Bone marrow (tissue), 2 donors: ENCODE results near the gene PLEKHH1.

Source experiments
- DNase-seq, 2 donors: peaks; one replicate each; lab custom pipeline; 2025; lab: John Stamatoyannopoulos, UW

Gene PLEKHH1

GRCh38 chr14:67630186-67630585 is 97.1 kb downstream of the PLEKHH1 start:
- no peak for DNase-seq

GRCh38 chr14:67630938-67631337 is 97.8 kb downstream of the PLEKHH1 start:
- DNase-seq, result no peak

- no peak for DNase-seq
Measured at GRCh38 chr14:67633451-67634147, 100.5 kb downstream of the PLEKHH1 start.

DNA sequence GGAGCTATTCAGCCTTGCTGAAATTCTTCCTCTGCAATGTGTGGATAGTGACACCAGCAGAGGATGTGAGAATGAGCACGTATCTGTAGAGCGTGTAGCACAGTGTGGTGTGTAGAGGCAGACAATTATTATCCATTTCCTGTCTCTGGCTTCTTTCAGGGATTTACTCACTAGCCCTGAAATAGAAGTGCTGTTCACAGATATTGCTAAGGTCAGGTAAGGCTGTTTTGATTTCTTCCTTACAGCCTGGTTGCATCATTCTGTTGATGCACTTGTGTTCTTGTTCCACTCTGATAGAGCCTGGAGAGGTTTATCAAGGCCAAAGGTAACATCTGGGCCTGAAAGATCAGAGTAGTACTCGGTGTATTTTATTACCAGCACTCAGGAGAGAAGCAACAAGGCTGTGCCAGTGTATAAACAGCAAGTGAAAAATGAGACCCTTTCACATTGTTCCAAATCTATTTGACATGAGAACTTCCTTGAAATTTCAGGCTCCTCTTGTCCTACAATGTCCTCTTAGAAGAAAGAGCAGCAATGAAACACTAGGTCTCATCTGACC is 103.3 kb downstream of the PLEKHH1 start:
- DNase-seq, result no peak

DNA sequence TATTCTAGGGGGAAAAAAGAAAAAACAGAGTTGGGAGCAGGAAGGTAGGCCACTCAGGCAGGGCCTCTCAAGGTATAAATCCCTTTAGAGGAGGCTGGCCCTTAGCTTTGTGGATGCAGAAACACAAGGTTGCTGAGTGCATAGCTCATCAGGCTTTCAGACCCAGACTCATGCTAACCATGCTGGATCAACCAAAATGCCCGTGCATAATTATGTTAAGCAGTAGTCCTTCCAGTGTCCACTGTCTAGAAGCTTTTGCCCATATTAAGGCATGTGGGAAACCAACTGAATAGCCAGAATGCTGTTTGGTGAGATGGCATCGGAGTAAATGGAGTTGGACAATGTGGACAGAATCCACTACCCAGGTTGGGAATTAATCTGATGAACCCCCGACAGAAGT is 105.6 kb downstream of the PLEKHH1 start:
- DNase-seq, result no peak
